ENCODE measurements around the gene RNLS. TPM values are rescaled to one million over a fixed set of nuclear protein-coding genes. Genes with fewer than 3 reads are reported as not detected.

The RNLS gene
- total and polyA plus RNA-seq, 2 of the 8 experiments (the other 6 are each of a cell fraction or from before 2014, with no cell fraction given): 7.5 to 12.7 TPM

GRCh38 chr10:88421590-88421989 lies 161.5 kb downstream of the RNLS start:
- Histone ChIP-seq H3K4me2 (ENCODE audit: insufficient read depth in 1 of 2, low read depth in 2 of 2, low read length in 2 of 2) (no peak overlapping the region), H4K20me1 (replicated peaks in 1 of 2; ENCODE audit: control insufficient read depth in 1 of 2, insufficient read depth in 2 of 2, low read length in 2 of 2) (no peaks in the 10 kb centered on the region), H3K4me3 (ENCODE audit: extremely low read depth in 1 of 4, insufficient read depth in 2 of 4, low read depth in 3 of 4, low read length in 4 of 4) (no peak overlapping the region), H3K4ac (replicated peaks; ENCODE audit: insufficient read length, low read depth, low read length) (no peak overlapping the region), H3K23me2 (ENCODE audit: low read depth, low read length) (no peaks in the 10 kb centered on the region), H2BK12ac (ENCODE audit: low read depth, low read length) (no peak overlapping the region), H4K5ac (ENCODE audit: insufficient read length, low read depth, low read length) (no peak overlapping the region), H3K23ac (ENCODE audit: insufficient read length) (no peak overlapping the region), H2BK120ac (replicated peaks; ENCODE audit: low read depth, low read length) (no peak overlapping the region), H3K9me3 (ENCODE audit: insufficient read depth in 2 of 2, low read depth in 1 of 2, low read length in 1 of 2) (no peaks in the 10 kb centered on the region), H3K27me3 (replicated peaks in 1 of 4; ENCODE audit: control insufficient read depth in 3 of 4, extremely low read depth in 1 of 4, insufficient read depth in 3 of 4, low read length in 3 of 4) (no peaks in the 10 kb centered on the region), H3K4me1 (replicated peaks in 1 of 4; ENCODE audit: control insufficient read depth in 3 of 4, insufficient read depth in 4 of 4, low read length in 3 of 4) (peaks cover 0 to 4% (median 1%) of the 10 kb centered on the region in 4 experiments; a peak in 3 of 7 replicates), H4K91ac (replicated peaks; ENCODE audit: insufficient read length, low read length) (no peak overlapping the region), H3K79me1 (ENCODE audit: low read depth, low read length) (no peaks in the 10 kb centered on the region), H2BK5ac (ENCODE audit: low read depth, low read length) (no peak overlapping the region), H2AK5ac (ENCODE audit: low read depth, low read length) (no peak overlapping the region), H3K9ac (replicated peaks in 1 of 4; ENCODE audit: extremely low read depth in 1 of 4, low read depth in 3 of 4, low read length in 3 of 4) (no peak overlapping the region), H3K36me3 (ENCODE audit: control insufficient read depth in 2 of 4, insufficient read depth in 4 of 4, low read length in 3 of 4) (no peaks in the 10 kb centered on the region), H3K56ac (replicated peaks; ENCODE audit: insufficient read length, low read depth, low read length) (no peak overlapping the region), H2AFZ (ENCODE audit: low read length) (no peak overlapping the region), H2BK20ac (ENCODE audit: low read length) (no peak overlapping the region), H2BK15ac (ENCODE audit: low read length) (no peak overlapping the region), H3K79me2 (ENCODE audit: control insufficient read depth in 1 of 2, insufficient read depth in 2 of 2, low read length in 2 of 2) (no peaks in the 10 kb centered on the region), H3K14ac (ENCODE audit: insufficient read length) (no peak overlapping the region), H4K8ac (ENCODE audit: extremely low read depth, insufficient read depth, low read length) (no peak overlapping the region), H3K18ac (ENCODE audit: extremely low read depth, low read length) (no peak overlapping the region), H3K27ac (ENCODE audit: low read depth, low read length) (no peak overlapping the region)
- 89% methylated on average over 4 of the region's 4 CpGs; no CpG with 5 or more reads in 1 of the 2 experiments for WGBS, 2 experiments (ENCODE audit: extremely low coverage in 1 of 2, insufficient coverage in 1 of 2, insufficient read length in 1 of 2, insufficient replicate concordance in 2 of 2, low coverage in 1 of 2, low lambda C conversion rate in 2 of 2, missing lambda C conversion rate in 1 of 2)
- FAIRE-seq: no peak
- ChIA-PET CTCF (ENCODE audit: partially characterized antibody) (interaction anchor here (0.9 to 1.2 kb wide), 2 partner anchors 16 to 33 kb away, joined by 3 to 4 read pairs; no protein-coding TSS in a partner anchor), POLR2A (ENCODE audit: partially characterized antibody) (no interaction called here)
- DNase-seq (ENCODE audit: low read depth in 1 of 2, low spot score in 2 of 2): no peak
- TF ChIP-seq SIRT6 (IDR thresholded peaks at IDR 0.05; ENCODE audit: low read length) (no peak), SP2 (IDR thresholded peaks at IDR 0.05; ENCODE audit: low read length) (no peak), ATF2 (IDR thresholded peaks at IDR 0.05; ENCODE audit: low read length) (no peak), TBP (IDR thresholded peaks at IDR 0.05; ENCODE audit: low read depth, low read length) (no peak), CEBPB (IDR thresholded peaks at IDR 0.05; ENCODE audit: low read depth, low read length) (no peak), JUND (IDR thresholded peaks at IDR 0.05; ENCODE audit: low read length) (no peak), MAFK (IDR thresholded peaks at IDR 0.05; ENCODE audit: low read depth, low read length) (no peak), RBBP5 (IDR thresholded peaks at IDR 0.05; ENCODE audit: borderline replicate concordance, low read depth, low read length) (no peak), SIX5 (IDR thresholded peaks at IDR 0.05; ENCODE audit: low read depth, low read length) (no peak), TEAD4 (IDR thresholded peaks at IDR 0.05; ENCODE audit: low read depth, low read length) (no peak), HDAC6 (IDR thresholded peaks at IDR 0.05; ENCODE audit: low read depth, low read length) (no peak), TCF12 (IDR thresholded peaks at IDR 0.05; ENCODE audit: low read depth, low read length) (no peak), POLR2A (IDR thresholded peaks at IDR 0.05; ENCODE audit: control extremely low read depth in 1 of 2, low read depth in 2 of 2, low read length in 2 of 2) (no peak), KDM1A (IDR thresholded peaks at IDR 0.05; ENCODE audit: borderline replicate concordance, low read length) (no peak), BCL11A (IDR thresholded peaks at IDR 0.05; ENCODE audit: low read depth in 2 of 2, low read length in 2 of 2) (no peak)
